Measurements from ENCODE around the gene HIBCH.

The HIBCH gene

DNA sequence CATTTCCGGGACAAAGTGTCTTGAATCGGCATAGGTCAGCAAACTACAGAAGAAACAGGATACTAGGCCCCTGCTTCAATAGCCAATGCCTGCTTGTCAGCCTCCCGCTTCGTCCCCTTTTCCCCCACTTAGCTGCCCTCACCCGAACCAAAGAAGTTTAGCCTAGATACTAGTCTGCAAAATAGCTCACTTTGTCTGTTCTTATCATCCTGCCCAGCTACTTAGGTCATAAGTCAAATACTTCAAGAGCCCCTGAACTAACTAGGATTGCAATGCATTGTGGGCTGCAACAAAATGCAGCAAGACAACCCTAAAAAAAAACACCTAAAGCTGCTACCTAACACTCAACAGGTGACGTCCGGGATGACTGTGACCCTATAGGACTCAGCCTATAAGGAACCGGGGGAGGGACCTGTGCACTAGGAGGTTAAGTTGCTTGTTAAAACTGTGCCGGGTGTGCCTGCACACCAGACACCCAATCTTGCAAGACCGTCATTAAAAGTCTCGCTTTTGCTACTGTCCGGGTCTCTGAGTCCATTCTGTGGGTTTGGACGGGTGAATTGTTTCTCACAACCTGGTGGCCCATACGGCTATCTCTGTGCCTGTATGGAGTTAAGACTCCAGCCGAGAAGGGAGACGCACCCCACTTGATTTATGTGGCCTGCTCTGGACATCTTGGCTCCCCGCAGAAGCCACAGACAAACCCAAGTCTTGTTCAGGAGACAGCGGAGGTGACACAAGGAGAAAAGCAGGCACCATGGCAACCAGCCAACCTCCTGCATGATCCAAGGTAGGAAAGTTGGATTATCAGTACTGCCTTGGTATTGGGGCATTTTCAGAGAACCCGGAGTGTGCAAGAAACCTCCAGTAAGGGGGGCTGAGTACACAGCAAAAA is 105.9 kb downstream of the HIBCH start:
- intact Hi-C loops (cut with DNase I): no loop called here
- DNase-seq: no peak

- DNase-seq: no peak
- intact Hi-C loops (cut with DNase I): no loop called here
These were observed 109.2 kb downstream of the HIBCH start for GRCh38 chr2:190210471-190210870.

DNA sequence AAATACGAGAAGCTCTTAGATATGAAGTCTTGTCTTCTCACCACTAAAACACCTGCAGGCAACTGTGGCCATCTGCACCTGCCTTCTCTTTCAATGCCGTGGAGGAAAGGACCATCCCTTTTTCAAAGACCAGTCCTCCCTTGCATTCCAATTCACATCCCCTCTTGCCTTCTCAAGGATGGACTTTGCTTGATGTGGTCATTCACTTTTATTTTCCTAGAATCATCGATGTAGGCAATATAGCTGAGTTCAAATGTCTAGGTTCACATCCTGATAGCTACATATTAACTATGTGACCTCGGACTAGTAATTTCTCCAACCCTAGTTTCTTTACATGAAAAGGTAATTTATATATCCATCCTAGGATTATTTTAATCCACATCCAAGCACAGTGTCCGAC is 110.1 kb downstream of the HIBCH start:
- intact Hi-C loops (cut with DNase I): no loop called here
- DNase-seq: no peak

GRCh38 chr2:190207930-190208329 is 111.7 kb downstream of the HIBCH start:
- no peak for DNase-seq
- intact Hi-C loops (cut with DNase I): no loop called here

GRCh38 chr2:190205657-190206056 is 114.0 kb downstream of the HIBCH start:
- no peak for DNase-seq
- intact Hi-C loops (cut with DNase I): no loop called here

DNA sequence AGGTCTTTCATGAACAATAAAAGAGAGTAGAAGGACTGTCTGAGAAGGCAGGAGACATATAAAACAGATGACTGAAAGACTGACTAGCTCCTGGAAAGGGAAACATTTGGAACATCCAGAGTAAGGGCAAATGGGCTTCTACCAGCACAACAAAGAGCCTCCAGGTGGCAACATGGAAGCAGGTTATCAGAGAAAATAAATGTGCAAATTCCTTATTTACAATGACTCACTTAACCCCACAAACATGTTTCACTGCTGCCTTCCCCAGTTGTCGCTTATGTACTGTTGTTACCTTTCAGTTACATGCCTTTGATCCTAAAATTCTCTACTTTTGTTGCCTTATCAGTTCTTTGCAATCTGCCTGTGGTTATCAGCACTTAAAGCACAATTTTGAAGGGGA is 117.0 kb downstream of the HIBCH start:
- no peak for DNase-seq
- intact Hi-C loops (cut with DNase I): no loop called here

DNA sequence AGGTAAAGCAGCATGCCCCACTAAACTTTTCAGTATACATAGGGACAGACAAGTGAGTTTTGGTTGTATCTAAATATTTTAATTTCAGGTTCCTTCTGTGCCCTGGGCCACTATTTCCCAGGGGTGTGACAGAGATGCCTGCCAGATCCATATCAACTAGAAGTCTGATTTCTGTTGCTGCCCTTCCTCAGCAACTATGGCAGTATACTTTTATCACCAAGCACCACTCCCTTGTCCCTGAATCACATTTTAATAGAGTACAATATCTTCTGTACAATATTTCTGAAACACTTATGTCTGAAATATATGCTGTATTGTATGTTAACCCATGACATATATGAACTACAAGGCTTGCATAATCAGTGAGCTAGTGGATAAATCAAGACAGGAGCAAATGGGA is 117.6 kb downstream of the HIBCH start:
- DNase-seq: no peak
- intact Hi-C loops (cut with DNase I): no loop called here

DNA sequence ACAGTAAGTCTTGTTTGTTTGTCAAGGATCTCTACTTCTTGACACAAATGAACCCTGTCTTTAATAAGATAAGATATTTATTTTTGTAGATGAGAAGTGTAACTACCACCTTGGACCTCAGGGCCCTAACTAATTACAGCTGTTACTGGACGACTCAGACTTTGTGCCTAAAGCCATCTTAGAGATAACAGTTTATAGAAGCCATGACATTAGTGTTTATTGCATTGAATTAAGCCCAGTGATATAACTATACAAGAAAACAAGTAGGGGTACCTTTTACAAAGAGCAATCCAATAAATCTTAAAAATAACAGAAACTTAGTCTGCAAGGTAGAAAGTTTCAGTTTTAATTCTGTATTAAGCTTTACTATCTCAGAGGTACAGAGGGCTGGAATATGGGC is 119.0 kb downstream of the HIBCH start:
- no peak for DNase-seq
- intact Hi-C loops (cut with DNase I): no loop called here

- DNase-seq: no peak
These were observed 120.1 kb downstream of the HIBCH start for GRCh38 chr2:190199530-190199929.

GRCh38 chr2:190199109-190199508 is 120.5 kb downstream of the HIBCH start:
- intact Hi-C loops (cut with DNase I): no loop called here
- DNase-seq: no peak

More at GRCh38 chr2:190199530-190199929, 120.1 kb downstream of the HIBCH start:
- intact Hi-C loops (cut with DNase I): no loop called here

DNA sequence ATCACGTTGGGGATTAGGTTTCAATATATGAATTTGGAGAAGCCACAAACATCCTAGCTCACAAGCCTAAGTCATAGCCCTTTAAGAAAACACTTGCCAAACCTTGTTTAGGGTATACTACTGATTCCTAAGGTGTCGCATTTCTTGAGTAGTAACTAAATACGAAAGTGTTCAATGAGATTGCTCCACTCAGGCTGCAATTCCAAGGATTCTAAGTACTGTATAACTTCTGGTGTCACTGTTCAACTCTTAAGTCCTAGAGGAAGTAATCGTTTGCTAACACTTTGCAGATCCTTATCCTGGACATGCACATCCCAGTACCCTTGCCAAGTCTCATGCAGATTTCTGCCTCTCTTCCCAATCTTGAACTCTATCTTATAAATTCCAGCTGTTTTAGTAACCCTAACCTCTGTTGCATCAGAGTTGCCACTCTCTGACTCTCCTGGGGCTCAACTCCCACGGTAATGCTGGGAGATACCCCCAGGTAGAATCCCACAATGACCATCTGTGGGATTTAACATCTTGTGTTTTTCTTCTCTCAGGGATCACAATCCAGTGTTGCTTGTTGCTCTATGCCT is 122.4 kb downstream of the HIBCH start:
- intact Hi-C loops (cut with DNase I): no loop called here

DNA sequence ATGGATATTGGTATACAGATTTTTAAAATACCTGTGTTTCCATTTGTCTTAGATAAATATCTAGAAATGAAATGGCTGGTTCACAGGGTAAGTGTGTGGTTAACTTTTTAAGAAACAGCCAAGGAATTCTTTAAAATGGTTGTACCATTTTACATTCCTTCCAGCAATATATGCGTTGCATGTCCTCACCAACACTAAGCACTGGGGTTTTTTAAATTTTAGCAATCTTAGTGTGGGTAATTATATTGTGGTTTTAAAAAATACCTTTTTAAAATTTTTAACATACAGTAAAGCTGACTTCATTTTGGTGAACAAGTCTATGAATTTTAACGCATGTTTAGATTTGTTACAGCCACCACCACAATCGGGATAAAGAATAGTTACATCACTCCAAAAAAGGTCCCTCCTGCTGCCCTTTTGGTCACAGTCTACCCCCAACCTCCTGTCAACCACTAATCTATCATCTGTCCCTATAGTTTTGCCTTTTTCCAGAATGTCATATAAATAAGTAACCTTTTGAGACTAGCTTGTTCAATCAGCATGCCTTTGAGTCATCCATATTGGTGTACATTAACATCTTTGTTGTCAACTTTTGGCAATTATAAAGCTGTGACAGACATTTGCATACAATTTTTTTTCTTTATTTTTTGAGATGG is 129.0 kb downstream of the HIBCH start:
- no peak for DNase-seq
- intact Hi-C loops (cut with DNase I): no loop called here

More for the DNA sequence above, 122.4 kb downstream of the HIBCH start:
- DNase-seq: no peak

GRCh38 chr2:190188289-190188688 is 131.3 kb downstream of the HIBCH start:
- intact Hi-C loops (cut with DNase I): no loop called here
- DNase-seq: no peak

DNA sequence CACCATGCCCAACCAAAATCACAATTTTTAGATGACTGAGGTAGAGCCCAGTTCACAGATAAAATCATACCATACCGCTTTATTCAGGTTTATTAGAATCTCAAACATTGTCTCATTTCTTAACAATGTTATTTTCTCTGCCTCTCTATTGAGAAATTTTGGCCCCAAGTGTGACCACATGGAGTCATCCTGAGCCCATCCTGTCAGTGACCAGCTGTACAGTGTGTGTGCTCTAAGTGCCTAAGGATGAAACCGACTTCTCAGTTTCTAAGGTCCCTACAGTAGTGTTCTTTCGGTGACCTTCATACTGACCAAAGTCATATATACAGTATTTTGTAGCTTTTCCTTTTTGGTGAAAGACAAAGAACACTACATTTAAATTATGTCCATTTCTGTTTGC is 133.4 kb downstream of the HIBCH start:
- intact Hi-C loops (cut with DNase I): no loop called here
- no peak for DNase-seq

DNA sequence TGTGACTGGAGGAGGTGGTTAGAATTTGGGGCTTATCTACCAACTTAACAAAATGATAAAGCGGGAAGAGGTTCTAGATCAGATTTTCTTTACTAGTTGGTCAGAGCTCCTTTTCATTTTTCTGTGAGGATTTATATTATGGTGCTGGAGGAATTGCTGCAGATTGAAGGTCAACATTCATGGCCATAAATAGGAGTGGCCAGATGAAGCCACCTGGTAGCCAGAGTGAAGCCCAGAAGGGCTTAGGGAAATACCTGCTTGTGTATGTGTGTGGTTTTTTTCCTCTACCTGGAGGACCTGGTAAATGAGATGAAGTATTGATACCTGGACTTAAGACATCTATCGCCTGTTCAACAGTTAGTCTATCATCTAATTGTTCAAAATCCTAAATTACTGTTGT is 134.2 kb downstream of the HIBCH start:
- DNase-seq: no peak
- intact Hi-C loops (cut with DNase I): no loop called here

DNA sequence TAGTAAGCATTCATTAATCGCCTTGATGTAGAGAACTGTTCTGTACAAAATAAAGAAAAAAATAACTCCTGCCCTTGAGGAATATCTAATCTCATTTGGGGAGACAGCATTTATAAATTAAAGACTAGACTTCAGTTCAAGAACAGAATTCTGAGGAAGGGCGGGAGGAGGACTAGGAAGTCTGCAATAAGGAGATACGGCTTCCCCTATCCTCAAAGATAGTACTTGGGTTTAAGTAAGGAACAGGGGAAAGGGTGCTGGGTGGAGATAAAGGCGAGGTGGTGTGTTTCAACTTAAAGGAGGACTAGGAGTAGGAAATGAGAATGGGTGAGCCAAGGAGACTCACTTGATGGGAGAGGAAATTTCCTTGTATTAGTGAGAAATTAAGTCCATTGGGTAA is 135.2 kb downstream of the HIBCH start:
- DNase-seq: no peak
- intact Hi-C loops (cut with DNase I): no loop called here

- intact Hi-C loops (cut with DNase I): no loop called here
- DNase-seq: no peak
These were observed 136.1 kb downstream of the HIBCH start for GRCh38 chr2:190183539-190183938.

DNA sequence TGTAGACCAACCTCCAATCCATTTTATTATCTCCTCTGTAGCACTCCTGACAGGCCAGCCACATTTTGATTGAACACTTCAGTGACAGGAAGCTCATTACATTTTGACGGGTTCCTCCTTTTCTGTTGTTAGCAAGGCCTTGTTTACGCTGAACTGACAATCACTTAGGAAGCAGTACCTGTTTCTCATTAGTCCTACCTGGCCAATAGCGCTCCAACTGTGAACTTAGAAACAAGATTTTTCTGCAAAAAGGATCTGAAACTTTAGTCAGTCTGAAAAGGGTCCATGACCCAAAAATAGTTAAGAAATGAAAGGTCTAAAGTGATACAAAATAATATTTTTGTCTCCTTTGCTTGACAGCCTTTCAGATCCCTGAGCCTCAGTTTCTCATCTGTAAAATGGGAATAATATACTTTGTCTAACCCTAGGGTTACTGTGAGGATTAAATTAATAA is 137.5 kb downstream of the HIBCH start:
- DNase-seq: no peak
- intact Hi-C loops (cut with DNase I): no loop called here

DNA sequence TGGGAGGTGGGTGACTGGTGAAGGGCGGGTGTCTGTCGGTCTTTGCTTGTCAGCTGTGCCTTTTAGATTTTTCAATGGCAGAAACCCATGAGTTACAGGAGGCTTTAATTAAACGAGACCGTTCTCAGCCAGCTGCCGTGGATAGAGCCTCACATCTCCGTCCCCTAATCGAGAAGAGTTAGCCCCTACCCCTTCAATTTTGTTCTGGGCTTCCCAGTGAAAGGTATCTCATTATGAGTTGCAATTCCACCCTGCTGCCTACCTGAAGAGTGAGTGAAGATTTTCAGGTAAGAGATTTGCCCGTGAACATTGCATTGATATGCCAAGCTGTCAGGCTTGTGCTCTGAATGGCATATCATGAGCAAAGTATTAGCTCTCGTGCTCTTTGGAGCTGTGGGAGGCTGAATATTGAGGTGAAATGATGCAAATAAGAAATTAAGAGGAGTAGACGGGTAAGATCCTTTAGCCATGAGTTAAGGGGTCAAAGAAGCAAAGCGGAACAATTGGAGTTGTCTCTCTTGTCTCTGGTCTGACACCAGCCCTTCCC is 138.4 kb downstream of the HIBCH start:
- intact Hi-C loops (cut with DNase I): no loop called here
- DNase-seq: peak in 9 of 42 donors; percentile 3 to 44 (median 19)
